Measurements from ENCODE around the gene SYNDIG1. TPM values are rescaled to one million over a fixed set of nuclear protein-coding genes. Genes with fewer than 3 reads are reported as not detected.
A peak's percentile ranks its signal among the peaks of the same experiment; 100 is the strongest.

SYNDIG1 gene
- total RNA-seq, 4 donors from 2014 or later: not detected

DNA sequence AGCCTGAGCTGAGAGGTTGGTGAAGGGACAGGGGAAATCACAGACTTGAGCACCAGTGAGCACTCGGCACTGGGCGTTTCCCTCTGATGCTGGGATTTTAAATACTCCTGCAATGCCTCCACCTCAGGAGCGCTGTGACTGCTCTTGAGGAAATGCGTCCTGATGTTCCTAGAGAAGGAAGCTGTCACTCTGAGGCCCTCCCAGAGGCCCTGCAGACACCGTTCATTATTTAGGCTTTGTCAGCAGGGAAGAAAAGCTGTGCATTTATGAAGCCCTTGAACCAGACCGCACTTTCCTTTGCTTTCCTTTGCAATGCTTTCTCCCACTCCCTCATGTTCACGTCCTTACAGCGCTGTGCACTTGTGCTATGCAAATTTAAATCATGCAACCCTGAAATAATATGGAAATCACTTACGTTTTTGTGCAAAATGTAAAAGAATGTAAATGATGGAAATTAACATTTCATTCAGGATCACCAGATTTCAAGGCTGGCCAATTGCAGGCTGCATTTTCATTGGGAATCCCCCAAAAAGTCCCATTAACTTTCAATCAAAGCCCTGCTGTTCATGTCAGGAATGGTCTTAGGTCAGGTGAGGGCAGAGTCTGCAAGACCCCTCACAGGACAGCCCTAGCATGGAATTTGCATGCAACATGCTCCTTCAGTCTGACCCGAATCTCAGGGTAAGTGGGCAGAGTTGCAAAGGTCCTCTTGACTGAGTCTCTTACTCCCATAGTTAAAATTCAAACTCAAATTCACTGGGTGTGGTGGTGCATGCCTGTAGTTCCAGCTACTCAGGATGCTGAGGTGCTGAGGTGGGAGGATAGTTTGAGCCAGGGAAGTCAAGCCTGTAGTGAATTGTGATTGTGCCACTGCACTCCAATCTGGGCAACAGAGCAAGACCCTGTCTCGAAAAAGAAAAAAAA lies 45.8 kb upstream of the SYNDIG1 start:
- Histone ChIP-seq H3K36me3 (no peaks in the 10 kb centered on the region), H3K9me3 (no peaks in the 10 kb centered on the region), H3K4me1 (no peaks in the 10 kb centered on the region), H3K27ac (no peak overlapping the region), H3K4me3 (no peak overlapping the region), H3K27me3 (no peaks in the 10 kb centered on the region)
- no peak for DNase-seq
- intact Hi-C loops (cut with DNase I): no loop called here
- TF ChIP-seq POLR2A (IDR thresholded peaks at IDR 0.05): no peak
- TF ChIP-seq, protein P1, sequence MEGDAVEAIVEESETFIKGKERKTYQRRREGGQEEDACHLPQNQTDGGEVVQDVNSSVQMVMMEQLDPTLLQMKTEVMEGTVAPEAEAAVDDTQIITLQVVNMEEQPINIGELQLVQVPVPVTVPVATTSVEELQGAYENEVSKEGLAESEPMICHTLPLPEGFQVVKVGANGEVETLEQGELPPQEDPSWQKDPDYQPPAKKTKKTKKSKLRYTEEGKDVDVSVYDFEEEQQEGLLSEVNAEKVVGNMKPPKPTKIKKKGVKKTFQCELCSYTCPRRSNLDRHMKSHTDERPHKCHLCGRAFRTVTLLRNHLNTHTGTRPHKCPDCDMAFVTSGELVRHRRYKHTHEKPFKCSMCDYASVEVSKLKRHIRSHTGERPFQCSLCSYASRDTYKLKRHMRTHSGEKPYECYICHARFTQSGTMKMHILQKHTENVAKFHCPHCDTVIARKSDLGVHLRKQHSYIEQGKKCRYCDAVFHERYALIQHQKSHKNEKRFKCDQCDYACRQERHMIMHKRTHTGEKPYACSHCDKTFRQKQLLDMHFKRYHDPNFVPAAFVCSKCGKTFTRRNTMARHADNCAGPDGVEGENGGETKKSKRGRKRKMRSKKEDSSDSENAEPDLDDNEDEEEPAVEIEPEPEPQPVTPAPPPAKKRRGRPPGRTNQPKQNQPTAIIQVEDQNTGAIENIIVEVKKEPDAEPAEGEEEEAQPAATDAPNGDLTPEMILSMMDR (IDR thresholded peaks at IDR 0.05): no peak
- WGBS, 2 donors: 53 to 64% methylated on average over 11 of the region's 11 CpGs

DNA sequence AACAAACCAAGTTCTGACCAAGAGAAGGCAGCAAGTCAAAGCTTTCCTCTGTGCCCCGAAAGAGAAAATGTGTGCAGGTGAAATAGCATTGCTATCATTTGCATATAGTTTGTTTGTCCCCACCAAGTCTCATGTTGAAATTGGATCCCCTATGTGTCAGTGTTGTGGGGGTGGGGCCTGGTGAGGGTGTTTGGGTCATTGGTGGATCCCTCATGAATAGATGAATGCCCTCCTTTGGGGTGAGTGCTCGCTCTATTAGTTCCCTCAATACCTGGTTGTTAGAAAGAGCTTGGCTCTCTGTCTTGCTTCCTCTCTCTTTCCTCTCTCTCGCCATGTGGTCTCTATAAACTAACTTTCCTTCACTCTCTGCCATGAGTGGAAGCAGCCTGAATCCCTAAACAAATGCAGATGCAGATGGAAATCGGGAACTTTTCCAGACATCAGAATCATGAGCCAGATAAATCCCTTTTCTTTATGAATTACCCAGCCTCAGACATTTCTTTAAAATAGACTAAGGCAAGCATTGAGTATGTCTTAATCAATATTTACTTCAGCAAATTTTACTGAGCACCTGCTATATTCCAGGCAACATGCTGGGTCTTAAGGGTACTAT lies 43.8 kb upstream of the SYNDIG1 start:
- H3K9me3 ChIP-seq: no peaks in the 10 kb centered on the region
- TF ChIP-seq, protein P1 (IDR thresholded peaks at IDR 0.05): no peak
- TF ChIP-seq POLR2A (IDR thresholded peaks at IDR 0.05): no peak
- intact Hi-C loops (cut with DNase I): no loop called here
- no peaks in the 10 kb centered on the region for H3K4me1 ChIP-seq
- H3K4me3 ChIP-seq: no peak overlapping the region
- no peak overlapping the region for H3K27ac ChIP-seq
- peaks cover 0 to 9% (median 0%) of the 10 kb centered on the region in 4 donors for H3K27me3 ChIP-seq
- 73% methylated on average over 4 of the region's 4 CpGs for WGBS, 2 donors
- H3K36me3 ChIP-seq: no peaks in the 10 kb centered on the region
- DNase-seq: no peak

DNA sequence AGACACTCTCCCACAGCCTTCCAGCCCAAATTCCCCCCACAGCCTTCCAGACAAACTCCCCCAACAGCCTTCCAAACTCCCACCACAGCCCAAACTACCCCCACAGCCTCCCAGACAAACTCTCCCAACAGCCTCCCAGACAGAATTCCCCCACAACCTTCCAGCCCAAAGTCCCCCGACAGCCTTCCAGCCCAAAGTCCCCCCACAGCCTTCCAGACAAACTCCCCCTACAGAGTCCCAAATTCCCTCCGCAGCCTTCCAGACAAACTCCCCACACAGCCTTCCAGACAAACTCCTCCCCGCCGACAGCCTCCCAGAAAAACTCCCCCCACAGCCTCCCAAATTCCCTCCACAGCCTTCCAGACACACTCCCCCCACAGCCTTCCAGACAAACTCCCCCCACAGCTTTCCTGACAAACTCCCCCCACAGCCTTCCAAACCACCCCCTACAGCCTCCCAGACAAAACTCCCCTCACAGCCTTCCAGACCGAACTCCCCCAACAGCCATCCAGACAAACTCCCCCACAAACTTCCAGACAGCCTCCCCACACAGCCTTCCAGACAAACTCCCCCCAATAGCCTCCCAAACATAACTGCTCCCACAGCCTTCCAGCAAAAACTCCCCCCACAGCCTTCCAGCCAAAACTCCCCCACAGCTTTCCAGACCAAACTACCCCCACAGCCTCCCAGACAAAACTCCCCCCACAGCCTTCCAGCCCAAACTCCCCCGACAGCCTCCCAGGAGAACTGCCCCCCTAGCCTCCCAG lies 38.0 kb upstream of the SYNDIG1 start:
- DNase-seq: no peak
- no peak for TF ChIP-seq POLR2A (IDR thresholded peaks at IDR 0.05)
- TF ChIP-seq, protein P1 (IDR thresholded peaks at IDR 0.05): no peak
- no peak overlapping the region for H3K4me3 ChIP-seq
- H3K36me3 ChIP-seq: no peaks in the 10 kb centered on the region
- intact Hi-C loops (cut with DNase I): no loop called here
- H3K27me3 ChIP-seq: peaks cover 0 to 10% (median 0%) of the 10 kb centered on the region in 4 donors
- no peak overlapping the region for H3K27ac ChIP-seq
- 68 to 83% methylated on average over 3 to 5 of the region's 6 CpGs for WGBS, 2 donors
- H3K9me3 ChIP-seq: no peaks in the 10 kb centered on the region
- no peaks in the 10 kb centered on the region for H3K4me1 ChIP-seq

DNA sequence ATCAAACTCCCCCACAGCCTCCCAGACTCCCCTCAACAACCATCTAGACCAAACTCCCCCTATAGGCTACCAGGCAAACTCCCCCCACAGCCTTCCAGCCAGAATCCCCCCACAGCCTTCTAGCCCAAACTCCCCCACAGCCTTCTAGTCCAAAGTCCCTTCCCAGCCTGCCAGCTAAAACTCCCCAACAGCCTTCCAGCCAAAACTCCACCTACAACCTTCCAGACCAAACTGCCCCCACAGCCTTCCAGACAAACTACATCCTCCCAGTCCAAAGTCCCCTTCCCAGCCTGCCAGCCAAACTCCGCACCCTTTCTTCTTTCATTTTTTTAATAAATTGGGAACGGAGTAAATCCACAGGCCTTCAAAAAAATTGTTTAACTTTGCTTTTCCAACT lies 37.4 kb upstream of the SYNDIG1 start:
- 31 to 51% methylated on average over 2 of the region's 2 CpGs for WGBS, 2 donors
- no peaks in the 10 kb centered on the region for H3K4me1 ChIP-seq
- no peak overlapping the region for H3K4me3 ChIP-seq
- intact Hi-C loops (cut with DNase I): no loop called here
- H3K9me3 ChIP-seq: no peaks in the 10 kb centered on the region
- peak overlapping the region in 1 of 4 donors; percentile 14 for H3K27ac ChIP-seq
- H3K27me3 ChIP-seq: peaks cover 0 to 10% (median 0%) of the 10 kb centered on the region in 4 donors
- H3K36me3 ChIP-seq: no peaks in the 10 kb centered on the region
- TF ChIP-seq, protein P1 (IDR thresholded peaks at IDR 0.05): no peak
- TF ChIP-seq POLR2A (IDR thresholded peaks at IDR 0.05): no peak
- DNase-seq: no peak
